ENCODE results near the gene TEX30.

Gene TEX30

DNA sequence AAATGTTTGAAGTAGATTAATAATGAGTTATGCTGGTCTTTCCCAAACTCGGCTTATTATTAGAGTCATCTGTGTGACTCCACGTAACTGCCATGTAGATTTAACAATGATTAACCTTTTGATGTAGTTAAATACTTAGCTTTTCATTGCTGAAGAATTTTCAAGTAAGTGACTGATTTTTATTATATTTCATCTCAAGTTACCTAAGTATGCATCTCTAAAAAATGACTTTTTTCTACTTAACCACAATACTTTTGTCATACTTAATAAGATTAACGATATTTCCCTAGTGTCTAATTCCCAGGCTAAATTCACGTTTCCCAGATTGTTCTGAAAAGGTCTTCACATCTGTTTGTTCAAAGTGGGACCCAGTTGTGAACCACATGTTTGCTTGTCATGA is 43.1 kb upstream of the TEX30 start:
- Histone ChIP-seq H3K4me3 (ENCODE audit: low read length) (no peak overlapping the region), H4K20me1 (ENCODE audit: insufficient read depth, low read length) (no peaks in the 10 kb centered on the region), H3K27ac (ENCODE audit: low read length) (no peak overlapping the region), H3K36me3 (replicated peaks; ENCODE audit: insufficient read depth, low read length) (no peaks in the 10 kb centered on the region), H3K4me1 (ENCODE audit: low read length) (peaks cover 19% of the 10 kb centered on the region), H3K79me2 (ENCODE audit: low read length) (peaks cover 22% of the 10 kb centered on the region), H2AFZ (ENCODE audit: low read length) (no peak overlapping the region), H3K27me3 (replicated peaks; ENCODE audit: insufficient read depth, low read length) (no peaks in the 10 kb centered on the region), H3K9me2 (replicated peaks; ENCODE audit: insufficient read depth, low read length) (no peaks in the 10 kb centered on the region), H3F3A (ENCODE audit: insufficient read depth, low read length) (peaks cover 5% of the 10 kb centered on the region; the same call in 1 of the 2 replicates), H3K4me2 (ENCODE audit: low read depth, low read length) (no peak overlapping the region), H3K9me3 (replicated peaks; ENCODE audit: insufficient read depth, low read length) (no peaks in the 10 kb centered on the region), H3K9ac (ENCODE audit: low read length) (no peak overlapping the region)
- DNase-seq = no peak
- TF ChIP-seq EZH2phosphoT487 (IDR thresholded peaks at IDR 0.05; ENCODE audit: low read length) = no peak
- TF ChIP-seq, protein P1, sequence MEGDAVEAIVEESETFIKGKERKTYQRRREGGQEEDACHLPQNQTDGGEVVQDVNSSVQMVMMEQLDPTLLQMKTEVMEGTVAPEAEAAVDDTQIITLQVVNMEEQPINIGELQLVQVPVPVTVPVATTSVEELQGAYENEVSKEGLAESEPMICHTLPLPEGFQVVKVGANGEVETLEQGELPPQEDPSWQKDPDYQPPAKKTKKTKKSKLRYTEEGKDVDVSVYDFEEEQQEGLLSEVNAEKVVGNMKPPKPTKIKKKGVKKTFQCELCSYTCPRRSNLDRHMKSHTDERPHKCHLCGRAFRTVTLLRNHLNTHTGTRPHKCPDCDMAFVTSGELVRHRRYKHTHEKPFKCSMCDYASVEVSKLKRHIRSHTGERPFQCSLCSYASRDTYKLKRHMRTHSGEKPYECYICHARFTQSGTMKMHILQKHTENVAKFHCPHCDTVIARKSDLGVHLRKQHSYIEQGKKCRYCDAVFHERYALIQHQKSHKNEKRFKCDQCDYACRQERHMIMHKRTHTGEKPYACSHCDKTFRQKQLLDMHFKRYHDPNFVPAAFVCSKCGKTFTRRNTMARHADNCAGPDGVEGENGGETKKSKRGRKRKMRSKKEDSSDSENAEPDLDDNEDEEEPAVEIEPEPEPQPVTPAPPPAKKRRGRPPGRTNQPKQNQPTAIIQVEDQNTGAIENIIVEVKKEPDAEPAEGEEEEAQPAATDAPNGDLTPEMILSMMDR (IDR thresholded peaks at IDR 0.05; ENCODE audit: low read length) = no peak
- no peak for TF ChIP-seq EZH2 (optimal IDR thresholded peaks at IDR 0.05; ENCODE audit: low read depth, low read length)

DNA sequence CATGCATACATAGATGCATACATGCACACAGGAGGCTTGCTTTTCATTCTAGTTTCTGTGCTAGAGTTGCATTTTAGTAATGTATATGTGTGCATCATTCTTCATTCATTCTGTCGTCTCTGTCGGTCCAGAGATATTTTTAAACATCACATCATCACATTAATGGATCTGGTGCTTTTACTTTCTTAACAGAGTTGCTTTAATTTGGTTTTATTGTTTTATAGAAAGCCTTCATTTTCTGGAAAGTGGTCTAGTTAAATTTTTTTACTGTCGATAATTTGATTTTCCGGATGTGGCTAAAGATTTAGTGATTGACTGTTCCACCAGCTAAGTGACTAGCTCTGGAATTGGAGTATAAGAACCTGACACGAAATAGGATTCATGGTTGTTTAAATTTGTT is 42.2 kb upstream of the TEX30 start:
- Histone ChIP-seq H3K9me3 (replicated peaks; ENCODE audit: insufficient read depth, low read length) (no peaks in the 10 kb centered on the region), H3K79me2 (ENCODE audit: low read length) (peaks cover 28% of the 10 kb centered on the region), H3K9me2 (replicated peaks; ENCODE audit: insufficient read depth, low read length) (no peaks in the 10 kb centered on the region), H3K9ac (ENCODE audit: low read length) (no peak overlapping the region), H3K4me2 (ENCODE audit: low read depth, low read length) (no peak overlapping the region), H3K27me3 (replicated peaks; ENCODE audit: insufficient read depth, low read length) (no peaks in the 10 kb centered on the region), H3K36me3 (replicated peaks; ENCODE audit: insufficient read depth, low read length) (no peaks in the 10 kb centered on the region), H3K27ac (ENCODE audit: low read length) (no peak overlapping the region), H3F3A (ENCODE audit: insufficient read depth, low read length) (peaks cover 5% of the 10 kb centered on the region), H4K20me1 (ENCODE audit: insufficient read depth, low read length) (no peaks in the 10 kb centered on the region), H3K4me1 (ENCODE audit: low read length) (peaks cover 19% of the 10 kb centered on the region), H3K4me3 (ENCODE audit: low read length) (no peak overlapping the region), H2AFZ (ENCODE audit: low read length) (no peak overlapping the region)
- TF ChIP-seq EZH2phosphoT487 (IDR thresholded peaks at IDR 0.05; ENCODE audit: low read length) (no peak), EZH2 (optimal IDR thresholded peaks at IDR 0.05; ENCODE audit: low read depth, low read length) (no peak)
- TF ChIP-seq, protein P1 (IDR thresholded peaks at IDR 0.05; ENCODE audit: low read length) = no peak
- DNase-seq = no peak

DNA sequence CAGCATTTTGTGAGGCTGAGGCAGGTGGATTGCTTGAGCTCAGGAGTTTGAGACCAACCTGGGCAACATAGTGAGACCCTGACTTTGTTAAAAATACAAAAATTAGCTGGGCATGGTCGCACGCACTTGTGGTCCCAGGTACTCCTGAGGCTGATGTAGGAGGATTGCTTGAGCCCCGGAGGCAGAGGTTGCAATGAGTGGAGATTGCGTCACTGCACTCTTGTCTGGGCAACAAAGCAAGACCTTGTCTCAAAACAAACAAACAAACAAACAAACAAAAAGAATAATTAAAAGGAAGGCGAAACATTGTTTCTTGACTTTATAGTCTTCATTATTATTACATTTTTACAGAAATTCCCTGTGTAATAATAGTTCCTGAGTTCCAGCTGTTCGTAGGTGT is 41.2 kb upstream of the TEX30 start:
- no peaks in the 10 kb centered on the region for H3K9me3 ChIP-seq (replicated peaks; ENCODE audit: insufficient read depth, low read length)
- DNase-seq = no peak
- no peak overlapping the region for H2AFZ ChIP-seq (ENCODE audit: low read length)
- H3K27me3 ChIP-seq (replicated peaks; ENCODE audit: insufficient read depth, low read length) = no peaks in the 10 kb centered on the region
- TF ChIP-seq EZH2 (optimal IDR thresholded peaks at IDR 0.05; ENCODE audit: low read depth, low read length) = no peak
- TF ChIP-seq EZH2phosphoT487 (IDR thresholded peaks at IDR 0.05; ENCODE audit: low read length) = no peak
- TF ChIP-seq, protein P1 (IDR thresholded peaks at IDR 0.05; ENCODE audit: low read length) = no peak
- H3K4me2 ChIP-seq (ENCODE audit: low read depth, low read length) = no peak overlapping the region
- no peak overlapping the region for H3K9ac ChIP-seq (ENCODE audit: low read length)
- no peak overlapping the region for H3K27ac ChIP-seq (ENCODE audit: low read length)
- H3K79me2 ChIP-seq (ENCODE audit: low read length) = peaks cover 33% of the 10 kb centered on the region
- peaks cover 19% of the 10 kb centered on the region for H3K4me1 ChIP-seq (ENCODE audit: low read length)
- H3K9me2 ChIP-seq (replicated peaks; ENCODE audit: insufficient read depth, low read length) = no peaks in the 10 kb centered on the region
- no peak overlapping the region for H3K4me3 ChIP-seq (ENCODE audit: low read length)
- H3K36me3 ChIP-seq (replicated peaks; ENCODE audit: insufficient read depth, low read length) = 0 out of 2 replicates have a peak, but pooled peaks cover 3% of the 10 kb centered on the region
- H3F3A ChIP-seq (ENCODE audit: insufficient read depth, low read length) = peaks cover 5% of the 10 kb centered on the region
- no peaks in the 10 kb centered on the region for H4K20me1 ChIP-seq (ENCODE audit: insufficient read depth, low read length)

All from MM.1S (cell line).